AG09319 (cell line): ENCODE measurements around the gene PRKCB.
"Not testable (repeated sequence)": the region's sequence is repeated elsewhere in the genome, so short reads cannot be mapped to it uniquely, and the experiment has no call there.

Experiments
- DNase-seq: peaks from one replicate; pipeline ENCODE4 v3.0.0-alpha.2; 2010; ENCODE audit warnings: low read depth; ENCODE audit errors: extremely low read depth
- TF ChIP-seq, protein P1 (sequence below): IDR thresholded peaks from 2 replicates; pipeline ENCODE4 v1.5.1; 2011; ENCODE audit warnings: low read depth, mild to moderate bottlenecking, inconsistent platforms, low read length, moderate library complexity

Gene PRKCB

DNA sequence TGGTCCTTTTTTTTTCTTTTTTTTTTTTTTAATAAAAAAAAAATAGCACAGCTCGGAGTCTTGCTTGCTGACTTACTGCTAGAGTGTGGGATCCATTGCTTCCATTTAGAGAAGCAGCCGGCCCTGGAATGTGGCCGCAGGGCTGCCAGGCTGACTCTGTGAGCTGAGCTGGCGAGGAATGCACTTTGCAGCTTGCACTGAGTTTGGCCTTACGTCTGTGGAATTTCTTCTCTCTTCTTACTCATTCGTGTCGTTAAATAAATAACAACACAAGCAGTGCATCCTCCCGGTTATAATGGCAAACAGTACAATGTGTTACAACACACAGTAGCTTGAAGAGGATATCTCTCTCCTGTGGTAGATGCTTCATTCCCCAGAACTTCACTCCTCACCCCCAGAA is 69.2 kb downstream of the PRKCB start:
- TF ChIP-seq, protein P1, sequence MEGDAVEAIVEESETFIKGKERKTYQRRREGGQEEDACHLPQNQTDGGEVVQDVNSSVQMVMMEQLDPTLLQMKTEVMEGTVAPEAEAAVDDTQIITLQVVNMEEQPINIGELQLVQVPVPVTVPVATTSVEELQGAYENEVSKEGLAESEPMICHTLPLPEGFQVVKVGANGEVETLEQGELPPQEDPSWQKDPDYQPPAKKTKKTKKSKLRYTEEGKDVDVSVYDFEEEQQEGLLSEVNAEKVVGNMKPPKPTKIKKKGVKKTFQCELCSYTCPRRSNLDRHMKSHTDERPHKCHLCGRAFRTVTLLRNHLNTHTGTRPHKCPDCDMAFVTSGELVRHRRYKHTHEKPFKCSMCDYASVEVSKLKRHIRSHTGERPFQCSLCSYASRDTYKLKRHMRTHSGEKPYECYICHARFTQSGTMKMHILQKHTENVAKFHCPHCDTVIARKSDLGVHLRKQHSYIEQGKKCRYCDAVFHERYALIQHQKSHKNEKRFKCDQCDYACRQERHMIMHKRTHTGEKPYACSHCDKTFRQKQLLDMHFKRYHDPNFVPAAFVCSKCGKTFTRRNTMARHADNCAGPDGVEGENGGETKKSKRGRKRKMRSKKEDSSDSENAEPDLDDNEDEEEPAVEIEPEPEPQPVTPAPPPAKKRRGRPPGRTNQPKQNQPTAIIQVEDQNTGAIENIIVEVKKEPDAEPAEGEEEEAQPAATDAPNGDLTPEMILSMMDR, result no peak
- no peak for DNase-seq

DNA sequence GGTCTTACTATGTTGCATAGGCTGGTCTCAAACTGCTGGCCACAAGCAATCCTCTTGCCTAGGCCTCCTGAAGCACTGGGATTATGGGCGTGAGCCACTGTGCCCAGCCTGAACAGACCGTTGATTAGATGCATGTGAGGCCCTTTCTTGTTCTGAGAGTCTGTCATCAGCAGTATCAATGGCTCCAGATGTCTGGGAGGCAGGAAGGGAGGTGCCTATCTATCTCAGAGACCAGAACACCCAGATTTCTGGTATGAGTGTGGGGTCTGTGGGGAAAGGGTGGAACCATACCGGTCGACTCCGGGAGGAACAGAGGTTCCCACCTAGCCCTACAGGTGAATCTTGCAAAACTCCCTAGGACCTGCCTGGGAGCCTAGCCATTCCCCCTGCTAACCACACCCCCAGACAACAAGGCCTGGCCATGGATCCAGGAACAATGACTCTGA is 71.7 kb downstream of the PRKCB start:
- TF ChIP-seq, protein P1, result no peak
- DNase-seq, result no peak

DNA sequence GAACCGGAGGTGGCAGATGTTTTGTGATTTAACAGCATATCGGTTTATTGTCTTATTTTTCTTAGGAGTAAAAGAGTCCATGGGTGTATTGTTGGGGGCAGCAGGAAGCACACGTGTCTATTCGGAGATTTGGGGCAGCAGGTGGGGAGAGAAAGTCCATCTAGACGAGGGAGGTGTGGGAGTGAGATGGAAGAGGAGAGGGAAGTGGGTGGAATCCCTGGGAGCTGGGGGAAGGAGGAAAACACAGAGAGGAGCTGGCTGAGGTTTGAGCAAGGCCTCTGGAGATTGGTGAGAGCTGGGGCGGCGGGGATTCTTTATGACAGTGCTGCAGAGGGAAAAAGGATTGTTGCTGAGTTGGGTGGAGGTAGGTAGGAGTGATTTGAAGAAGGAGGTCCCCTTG is 72.1 kb downstream of the PRKCB start:
- TF ChIP-seq, protein P1, result no peak
- no peak for DNase-seq

DNA sequence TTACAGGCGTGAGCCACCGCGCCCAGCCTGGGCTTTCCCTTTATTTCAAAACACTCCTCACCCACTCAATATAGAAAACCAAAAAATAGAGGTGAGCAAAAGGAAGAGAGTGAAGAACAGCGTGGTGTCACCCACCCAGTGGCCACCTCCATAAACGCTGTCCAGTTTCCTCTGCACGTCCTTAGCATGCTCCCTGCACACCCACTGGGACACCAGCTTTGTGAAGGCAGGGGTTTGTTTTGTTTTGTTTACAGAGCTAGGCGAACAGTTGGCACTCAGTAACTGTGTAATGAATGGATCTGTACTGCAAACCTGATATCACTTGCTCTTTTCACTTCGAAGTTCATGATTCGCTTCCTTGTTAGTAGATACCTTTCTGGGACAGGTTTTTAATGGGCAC is 73.0 kb downstream of the PRKCB start:
- TF ChIP-seq, protein P1, result no peak
- no peak for DNase-seq

DNA sequence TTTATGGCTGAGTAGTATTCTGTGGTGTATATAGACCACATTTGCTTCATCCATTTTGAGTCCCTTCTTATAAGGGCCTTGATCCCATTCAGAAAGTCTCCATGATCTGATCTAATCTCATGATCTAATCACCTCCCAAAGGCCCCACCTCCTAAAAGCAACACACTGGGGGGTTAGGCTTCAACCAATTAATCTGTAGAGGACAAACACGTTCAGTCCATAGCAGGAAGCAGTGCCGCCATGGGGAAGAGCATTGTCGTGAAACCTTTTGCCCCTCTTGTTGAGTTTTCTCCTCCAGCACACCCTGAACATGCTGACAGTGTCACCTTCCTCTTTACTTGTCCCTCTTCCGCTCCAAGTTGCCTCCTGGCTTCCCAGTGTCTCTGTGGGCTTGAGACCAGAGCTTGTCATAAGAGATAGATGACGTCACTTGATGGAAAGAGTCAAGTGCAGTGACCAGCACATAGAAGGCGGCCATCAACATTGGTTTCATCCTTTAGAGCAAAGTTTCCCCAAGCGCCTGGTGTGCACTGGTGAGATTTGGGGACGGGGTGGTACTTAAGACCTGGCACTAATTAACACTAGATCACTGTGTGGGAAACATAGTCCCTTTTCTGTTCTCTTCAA is 74.1 kb downstream of the PRKCB start:
- TF ChIP-seq, protein P1, result no peak
- no peak for DNase-seq

DNA sequence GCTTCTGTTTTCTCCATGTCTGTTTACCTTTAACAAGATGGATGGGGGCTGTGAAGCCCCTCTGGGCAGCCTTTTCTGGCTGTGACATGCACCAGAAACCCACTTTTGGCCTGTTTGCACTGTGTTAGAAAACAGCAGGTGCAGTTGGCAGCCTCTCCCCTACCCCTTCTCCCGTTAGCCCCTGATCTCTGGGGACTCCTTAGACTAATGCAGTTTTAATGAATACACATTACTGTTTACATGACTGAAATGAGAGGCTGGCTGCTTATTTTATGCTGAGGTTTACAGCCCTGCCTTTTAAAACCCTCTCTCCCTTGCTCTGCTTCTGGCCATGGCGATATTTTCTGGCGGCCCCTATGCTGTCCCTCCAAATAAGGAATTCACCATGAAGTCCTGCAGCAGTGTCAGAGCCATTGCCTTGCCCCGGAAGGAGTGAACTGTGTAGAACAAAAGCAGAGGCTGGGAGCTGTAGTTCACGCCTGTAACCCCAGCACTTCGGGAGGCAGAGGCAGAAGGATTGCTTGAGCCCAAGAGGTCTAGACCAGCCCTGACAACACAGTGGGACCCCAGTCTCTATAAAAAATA is 79.3 kb downstream of the PRKCB start:
- TF ChIP-seq, protein P1, result no peak
- no peak for DNase-seq

DNA sequence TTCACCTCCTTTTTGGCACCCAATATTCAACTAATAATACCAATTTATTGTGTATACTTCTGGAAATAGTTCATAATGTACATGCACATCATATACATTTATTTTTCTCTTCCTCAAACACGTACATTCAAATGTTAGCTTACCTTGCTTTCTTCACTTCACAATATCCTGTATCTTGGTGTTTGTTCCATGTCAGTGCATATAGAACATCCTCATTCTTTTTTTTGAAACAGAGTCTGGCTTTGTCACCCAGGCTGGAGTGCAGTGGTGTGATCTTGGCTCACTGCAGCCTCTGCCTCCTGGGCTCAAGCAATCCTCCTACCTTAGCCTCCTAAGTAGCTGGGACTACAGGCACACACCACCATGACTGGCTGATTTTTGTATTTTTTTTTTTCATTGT is 80.8 kb downstream of the PRKCB start:
- DNase-seq, result not testable (repeated sequence)

DNA sequence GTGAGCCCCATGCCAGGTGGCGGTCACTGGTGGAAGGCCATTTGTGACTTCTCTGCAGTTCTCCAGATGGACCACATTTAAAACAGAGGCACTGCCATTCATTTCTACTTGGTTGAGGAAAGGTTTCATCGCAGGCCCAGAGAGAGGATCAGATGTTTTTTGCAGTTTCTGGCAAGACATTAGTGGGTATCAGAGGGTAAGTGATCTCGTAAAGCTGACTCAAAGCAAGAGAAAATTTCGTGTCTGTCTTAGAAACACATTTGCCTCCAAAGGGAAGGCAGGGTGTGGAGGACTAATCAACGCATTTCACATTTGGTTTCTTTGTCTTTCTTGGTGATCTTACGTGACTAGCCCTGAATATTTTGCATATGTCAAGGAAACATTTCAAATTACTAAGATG is 81.8 kb downstream of the PRKCB start:
- TF ChIP-seq, protein P1, result no peak
- DNase-seq, result no peak
